Measurements from ENCODE around the gene PNPLA3.

DNA sequence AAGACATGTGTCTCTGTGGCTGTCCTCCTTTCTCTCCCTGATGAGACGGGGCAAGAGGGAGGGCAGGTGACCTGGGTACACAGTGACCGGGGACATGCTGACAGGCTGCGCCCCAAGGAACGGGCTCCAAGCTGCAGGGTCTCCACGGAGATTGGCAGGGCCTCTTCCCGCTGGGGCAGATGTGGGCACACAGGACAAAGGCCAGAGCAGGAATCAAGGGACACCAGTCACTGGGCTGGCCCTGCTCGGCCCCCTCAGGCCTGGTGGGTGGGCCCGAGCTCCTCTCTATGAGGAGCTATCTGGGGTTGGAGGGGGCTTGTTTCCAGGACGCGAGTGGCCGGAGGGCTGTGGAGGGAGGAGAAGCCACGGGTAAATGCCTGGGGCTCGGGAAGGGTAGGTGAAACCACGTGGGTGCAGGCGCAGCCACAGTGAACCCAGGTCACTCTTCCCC, 43.0 kb upstream of the PNPLA3 start:
- TF ChIP-seq, protein P1, sequence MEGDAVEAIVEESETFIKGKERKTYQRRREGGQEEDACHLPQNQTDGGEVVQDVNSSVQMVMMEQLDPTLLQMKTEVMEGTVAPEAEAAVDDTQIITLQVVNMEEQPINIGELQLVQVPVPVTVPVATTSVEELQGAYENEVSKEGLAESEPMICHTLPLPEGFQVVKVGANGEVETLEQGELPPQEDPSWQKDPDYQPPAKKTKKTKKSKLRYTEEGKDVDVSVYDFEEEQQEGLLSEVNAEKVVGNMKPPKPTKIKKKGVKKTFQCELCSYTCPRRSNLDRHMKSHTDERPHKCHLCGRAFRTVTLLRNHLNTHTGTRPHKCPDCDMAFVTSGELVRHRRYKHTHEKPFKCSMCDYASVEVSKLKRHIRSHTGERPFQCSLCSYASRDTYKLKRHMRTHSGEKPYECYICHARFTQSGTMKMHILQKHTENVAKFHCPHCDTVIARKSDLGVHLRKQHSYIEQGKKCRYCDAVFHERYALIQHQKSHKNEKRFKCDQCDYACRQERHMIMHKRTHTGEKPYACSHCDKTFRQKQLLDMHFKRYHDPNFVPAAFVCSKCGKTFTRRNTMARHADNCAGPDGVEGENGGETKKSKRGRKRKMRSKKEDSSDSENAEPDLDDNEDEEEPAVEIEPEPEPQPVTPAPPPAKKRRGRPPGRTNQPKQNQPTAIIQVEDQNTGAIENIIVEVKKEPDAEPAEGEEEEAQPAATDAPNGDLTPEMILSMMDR (IDR thresholded peaks at IDR 0.05) = no peak
- no peak for TF ChIP-seq POLR2A (IDR thresholded peaks at IDR 0.05)
